GM18867 (cell line): Measurements from ENCODE around the gene ZNF326.
A peak's percentile ranks its signal among the peaks of the same experiment; 100 is the strongest.

Experiments
- ATAC-seq: cut with Tn5 transposase; IDR thresholded peaks from one replicate; pipeline ENCODE4 v1.9.1; 2021; ENCODE audit warnings: mild to moderate bottlenecking, moderate library complexity; ENCODE audit not compliant: unreplicated experiment

ZNF326 gene, protein sequence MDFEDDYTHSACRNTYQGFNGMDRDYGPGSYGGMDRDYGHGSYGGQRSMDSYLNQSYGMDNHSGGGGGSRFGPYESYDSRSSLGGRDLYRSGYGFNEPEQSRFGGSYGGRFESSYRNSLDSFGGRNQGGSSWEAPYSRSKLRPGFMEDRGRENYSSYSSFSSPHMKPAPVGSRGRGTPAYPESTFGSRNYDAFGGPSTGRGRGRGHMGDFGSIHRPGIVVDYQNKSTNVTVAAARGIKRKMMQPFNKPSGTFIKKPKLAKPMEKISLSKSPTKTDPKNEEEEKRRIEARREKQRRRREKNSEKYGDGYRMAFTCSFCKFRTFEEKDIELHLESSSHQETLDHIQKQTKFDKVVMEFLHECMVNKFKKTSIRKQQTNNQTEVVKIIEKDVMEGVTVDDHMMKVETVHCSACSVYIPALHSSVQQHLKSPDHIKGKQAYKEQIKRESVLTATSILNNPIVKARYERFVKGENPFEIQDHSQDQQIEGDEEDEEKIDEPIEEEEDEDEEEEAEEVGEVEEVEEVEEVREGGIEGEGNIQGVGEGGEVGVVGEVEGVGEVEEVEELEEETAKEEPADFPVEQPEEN

DNA sequence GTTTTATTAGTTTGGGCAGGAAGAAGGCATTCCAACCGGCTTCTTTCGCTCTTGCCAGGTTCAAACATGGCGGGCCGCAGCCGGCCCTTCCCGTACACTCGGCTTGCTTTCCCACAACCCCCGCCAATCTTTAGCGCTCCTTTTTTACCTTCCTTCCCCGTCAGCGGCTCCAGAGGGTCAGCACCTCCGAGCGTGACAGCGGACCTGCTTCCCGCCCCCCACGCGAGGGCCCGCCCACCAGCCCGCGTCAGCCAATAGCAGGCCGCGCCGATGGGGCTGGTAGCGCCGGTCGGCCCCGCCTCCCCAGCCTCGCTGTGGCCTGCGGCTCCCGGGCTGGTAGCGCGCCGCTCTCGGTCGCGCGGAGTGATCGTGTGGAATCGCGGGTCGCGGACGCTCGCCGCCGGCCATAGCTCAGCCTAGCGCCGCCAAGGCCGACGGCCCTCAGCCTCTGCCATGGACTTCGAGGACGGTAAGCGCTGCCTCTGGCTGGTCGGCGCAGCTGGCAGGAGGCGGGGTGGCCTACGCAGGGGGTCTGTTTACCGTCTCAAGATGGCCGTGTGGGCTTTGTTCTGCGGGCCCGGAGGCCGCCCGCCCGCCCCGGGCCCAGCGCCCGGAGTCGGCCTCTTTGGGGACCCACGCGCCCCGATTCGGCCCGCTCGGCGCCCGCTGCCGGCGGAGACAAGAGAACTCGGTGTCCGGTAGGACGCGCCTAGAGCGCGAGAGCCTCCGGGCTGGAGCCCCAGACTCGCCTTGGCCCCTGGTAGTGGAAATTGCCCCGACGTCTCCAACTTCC lies at the start of gene ZNF326:
Gene ZNF326 (plus strand): TSS at position 306 of the 793 bp plus-strand sequence. CDS start 148 bp downstream, at position 454.
- ATAC-seq = peak; percentile 96

DNA sequence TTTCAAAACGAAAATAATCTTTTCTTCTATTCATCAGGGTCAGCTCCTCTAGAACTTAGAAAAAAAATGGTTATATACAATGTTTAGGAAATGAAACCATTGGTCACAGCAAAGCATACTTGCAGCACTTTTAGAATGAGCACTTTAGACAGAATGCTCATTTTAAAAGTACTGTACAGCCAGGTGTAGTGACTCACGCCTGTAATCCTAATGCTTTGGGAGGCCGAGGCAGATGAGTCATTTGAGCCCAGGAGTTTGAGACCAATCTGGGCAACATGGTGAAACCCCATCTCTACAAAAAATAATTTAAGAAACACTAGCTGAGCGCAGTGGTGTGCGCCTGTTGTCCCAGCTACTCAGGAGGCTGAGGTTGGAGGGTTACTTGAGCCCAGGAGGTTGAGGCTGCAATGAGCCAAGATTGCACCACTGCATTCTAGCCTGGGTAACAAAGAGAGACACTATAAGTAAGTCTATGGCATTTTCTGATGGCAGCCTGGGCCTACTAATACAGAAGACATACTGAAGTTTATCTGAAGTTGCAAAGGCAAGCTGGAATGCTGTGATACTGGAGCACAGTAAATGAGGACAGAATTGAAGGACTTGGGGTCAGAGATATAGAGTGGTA lies 48.9 kb upstream of the ZNF326 start:
- peak; percentile 89 for ATAC-seq

DNA sequence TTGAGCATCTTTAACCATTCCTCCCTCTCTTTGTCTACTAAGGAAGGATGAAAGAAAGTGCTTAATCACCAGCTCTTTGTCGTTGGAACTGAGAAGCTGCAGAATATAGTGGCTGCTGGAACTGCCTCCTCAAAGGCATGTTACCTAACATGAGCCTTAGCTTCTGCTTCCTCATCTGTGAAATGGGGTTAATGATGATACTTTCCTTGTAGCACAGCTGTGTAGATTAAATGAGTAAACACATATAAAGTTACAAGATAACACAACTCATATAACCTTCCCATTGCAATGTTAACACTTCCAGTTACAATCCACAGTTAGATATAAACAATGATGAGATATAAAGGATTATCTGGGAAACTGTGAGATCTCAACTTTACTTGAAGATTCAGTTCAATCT lies 48.4 kb upstream of the ZNF326 start:
- no peak for ATAC-seq

DNA sequence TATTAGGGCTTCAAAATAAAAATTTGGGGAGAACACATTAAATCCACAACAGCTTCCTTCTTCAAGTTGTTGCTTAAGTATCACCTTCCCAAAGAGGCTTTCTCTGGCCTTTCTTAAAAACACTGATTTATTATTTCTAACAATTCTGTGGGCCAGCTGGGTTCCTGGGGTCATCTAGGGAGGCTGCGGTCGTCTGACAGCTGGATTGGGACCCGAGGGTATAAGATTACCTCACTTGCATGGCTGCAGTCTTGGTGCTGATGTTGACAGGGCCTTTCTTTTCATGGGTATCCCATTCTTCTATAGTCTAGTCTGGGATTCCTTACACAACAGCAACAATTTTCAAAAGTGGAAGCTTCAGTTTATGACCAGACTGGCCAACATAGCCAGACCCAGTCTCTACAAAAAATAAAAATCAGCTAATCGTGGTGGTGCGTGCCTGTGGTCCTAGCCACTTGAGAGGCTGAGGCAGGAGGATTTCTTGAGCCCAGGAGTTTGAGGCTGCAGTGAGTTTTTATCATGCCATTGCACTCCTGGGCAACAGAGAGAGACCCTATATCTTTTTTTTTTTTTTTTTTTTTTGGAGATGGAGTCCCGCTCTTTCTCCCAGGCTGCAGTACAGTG lies 46.1 kb upstream of the ZNF326 start:
- ATAC-seq = no peak

DNA sequence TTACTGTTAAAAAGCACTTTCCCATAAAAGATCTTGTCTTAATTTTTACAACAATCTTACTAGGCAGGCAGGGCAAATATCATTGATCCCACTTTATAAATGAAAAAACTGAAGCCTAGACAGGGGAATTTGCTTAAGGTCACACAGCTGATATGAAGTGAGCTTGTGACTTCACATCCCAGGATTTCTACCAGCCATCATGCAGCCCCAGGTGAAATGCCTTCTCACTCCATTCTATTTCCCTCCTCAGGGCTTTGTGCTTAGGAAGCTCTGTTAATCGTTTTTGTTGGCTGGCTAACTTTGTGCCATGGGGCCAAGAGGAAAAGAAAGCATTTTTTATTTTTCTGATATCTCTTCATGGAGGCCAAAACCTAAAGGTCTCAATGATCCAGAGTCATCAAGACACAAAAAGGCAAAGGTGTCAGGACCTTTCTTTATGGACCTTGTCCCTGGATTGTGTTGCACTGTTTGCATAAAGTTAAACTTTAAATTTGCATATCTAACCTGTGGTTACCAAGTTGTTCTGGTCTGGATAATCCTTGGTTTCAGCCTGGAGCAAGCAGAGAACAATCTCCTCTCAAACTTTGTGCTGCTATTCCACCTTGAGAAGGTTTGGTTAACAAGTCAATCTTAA lies 44.8 kb upstream of the ZNF326 start:
- ATAC-seq = no peak

DNA sequence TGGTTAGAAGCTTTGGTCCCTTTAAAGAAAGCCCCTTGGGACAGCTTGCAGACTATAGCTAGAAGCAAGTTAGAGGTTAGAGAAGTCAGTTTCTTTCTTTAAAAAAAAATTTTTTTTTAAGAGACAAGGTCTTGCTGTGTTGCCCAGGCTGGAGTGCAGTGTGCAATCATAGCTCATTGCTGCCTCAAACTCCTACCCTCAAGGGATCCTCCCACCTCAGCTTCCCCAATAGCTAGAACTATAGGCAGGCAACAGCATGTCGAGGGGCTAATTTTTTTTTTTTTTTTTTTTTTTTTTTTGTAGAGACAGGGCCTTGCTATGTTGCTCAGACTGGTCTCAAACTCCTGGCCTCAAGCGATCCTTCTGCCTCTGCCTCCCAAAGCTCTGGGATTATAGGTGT lies 44.2 kb upstream of the ZNF326 start:
- no peak for ATAC-seq

DNA sequence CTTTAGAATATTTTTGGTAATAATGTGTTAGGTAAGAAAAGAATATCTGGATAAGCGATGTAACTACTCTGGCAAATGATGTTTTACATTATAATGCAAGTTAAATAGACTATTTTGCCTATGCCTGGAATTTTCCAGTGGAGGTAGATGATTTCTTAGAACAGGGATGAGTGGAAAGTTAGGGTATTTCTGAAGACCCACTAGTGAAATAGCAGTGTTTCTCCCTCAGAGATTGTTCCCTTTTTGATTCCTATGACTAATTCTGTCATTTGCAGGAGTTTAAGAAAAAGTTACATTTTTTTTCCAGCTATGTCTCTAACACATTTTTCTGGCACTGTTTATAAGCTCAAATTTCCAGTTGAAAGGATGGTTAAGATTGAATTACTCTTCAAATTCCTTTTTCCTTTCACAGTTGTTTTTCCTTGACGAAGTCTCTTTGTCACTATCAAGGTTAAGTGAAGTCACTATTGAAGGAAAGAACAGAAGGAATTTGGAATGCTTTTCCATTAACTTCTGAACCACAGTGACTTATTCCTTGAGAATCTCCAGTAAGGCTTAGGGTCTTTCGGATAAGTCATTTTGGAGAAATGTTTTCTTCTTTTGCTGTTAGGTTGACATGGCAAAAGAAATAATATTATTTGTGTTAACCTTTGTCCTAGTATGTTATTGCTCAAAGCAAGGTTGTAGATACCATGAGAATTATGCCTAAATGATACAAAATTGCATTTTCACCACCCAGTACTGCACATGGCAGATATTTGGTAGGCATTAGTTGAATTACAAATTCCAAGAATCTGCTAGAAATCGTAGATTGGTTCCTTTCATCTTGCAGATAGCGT lies 42.9 kb upstream of the ZNF326 start:
- ATAC-seq = no peak

DNA sequence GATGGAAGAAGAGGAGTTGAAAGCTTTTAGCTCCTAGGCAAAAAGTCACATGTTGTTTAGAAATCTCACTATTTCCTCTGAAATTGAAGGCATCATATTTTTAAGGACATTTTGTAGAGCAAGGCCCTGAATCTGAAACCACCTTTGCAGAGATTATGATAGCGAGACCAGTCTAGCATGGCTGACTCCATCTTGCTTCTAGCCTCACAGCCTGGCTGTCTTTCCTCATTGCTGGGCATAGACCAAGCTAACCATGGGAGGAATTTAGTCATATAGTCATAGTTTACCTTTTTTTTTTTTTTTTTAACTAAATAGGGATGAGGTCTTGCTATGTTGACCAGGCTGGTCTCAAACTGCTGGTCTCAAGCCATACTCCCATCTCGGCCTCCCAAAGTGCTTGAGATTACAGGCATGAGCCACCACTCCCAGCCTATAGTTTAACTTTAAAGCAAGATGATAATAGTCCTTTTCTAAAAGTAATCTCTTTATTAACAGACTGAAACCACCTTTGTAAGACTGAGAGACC lies 42.2 kb upstream of the ZNF326 start:
- no peak for ATAC-seq

DNA sequence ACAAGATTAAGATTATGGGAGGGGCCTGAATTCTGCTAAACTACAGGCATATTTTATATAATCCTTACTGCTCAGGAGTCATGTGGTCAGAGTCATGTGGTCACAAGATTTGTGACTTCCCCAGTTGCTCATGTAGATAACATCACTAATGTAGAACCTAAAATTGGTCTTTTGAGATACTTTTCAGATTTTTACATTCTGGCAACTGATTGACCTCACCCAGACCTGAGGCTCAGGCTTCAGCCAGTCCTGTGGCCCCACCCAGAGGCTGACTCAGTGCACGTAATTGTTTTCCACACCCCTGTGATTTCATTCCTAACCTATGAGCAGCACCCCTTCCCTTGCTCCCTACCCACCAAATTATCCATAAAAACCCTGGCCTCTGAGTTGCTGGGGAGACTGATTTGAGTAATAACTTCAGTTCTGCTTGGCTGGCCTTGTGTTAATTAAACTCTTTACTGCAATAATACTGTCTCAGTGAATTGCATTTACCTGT lies 41.7 kb upstream of the ZNF326 start:
- no peak for ATAC-seq

DNA sequence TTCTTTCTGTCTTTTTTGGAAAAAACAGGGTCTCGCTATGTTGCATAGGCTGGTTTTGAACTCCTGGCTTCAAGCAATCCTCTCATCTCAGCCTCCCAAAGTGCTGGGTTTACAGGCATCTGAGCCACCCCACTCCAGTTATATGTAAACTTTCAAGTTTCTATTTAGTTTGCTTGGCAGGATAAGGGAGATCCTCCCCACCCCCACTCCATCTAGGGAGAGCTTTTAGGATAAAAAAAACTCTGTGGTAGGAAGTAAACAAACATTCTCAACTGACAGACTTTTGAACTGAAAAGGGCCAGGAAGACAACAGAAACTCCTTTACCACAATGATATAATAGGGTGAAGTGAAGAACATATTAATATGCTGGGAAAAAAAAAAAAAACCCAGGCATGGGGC lies 41.0 kb upstream of the ZNF326 start:
- no peak for ATAC-seq

DNA sequence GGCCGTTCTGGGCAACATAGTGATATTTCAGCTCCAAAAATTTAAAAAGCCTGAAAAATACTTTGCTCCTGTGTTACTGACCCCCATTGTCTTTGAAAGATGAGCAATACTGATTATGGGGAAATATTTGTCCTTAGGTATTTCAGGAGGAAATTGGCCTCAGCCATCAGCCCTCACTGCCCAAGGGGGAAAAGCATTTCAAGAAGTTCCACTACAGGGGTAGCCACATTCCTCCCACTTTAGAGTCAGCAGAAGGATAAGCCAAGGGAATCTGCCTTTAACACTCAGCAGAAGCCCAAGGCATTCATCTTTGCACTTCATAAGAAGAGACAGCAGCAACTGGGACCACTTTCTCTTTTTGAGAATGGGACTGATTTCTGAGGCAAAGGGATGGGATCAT lies 40.5 kb upstream of the ZNF326 start:
- ATAC-seq = no peak

DNA sequence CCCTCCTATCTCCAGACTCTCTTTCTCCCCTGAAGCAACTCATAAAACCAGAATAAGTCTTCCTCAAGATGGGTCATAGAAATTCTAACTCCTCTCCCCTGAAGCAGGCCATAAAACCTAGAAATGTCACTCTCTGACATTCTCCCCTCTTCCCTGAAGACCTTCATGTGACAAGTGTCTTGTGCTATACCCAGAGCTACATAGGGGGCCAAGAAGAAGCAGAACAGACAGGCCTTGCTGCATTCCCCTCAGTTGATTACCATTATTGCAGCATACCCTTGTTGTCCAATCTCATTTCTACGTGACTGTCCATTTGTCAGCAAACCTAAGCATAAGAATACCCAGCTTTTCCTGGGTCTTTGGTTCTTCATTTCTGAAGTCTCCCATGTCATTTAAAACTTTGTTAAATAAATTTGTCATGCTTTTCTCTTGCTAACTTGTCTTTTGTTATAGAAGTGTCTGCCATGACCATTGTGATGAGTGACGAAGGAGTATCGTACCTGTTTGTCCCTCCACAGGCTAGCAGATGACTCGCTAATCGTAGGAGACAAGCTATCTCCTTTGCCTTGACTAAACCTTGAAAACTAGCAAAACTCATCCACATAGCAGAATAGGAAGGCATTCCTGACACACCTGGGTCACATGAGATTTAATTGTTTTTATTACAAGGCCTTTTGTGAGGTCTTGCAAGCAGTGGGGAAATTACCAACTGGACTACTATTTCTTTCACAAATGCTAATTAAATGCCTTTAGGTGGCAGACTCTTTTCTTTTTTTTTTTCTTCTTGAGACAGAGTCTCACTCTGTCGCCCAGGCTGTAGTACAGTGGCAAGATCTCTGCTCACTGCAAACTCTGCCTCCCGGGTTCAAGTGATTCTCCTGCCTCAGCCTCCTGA lies 39.4 kb upstream of the ZNF326 start:
- no peak for ATAC-seq

DNA sequence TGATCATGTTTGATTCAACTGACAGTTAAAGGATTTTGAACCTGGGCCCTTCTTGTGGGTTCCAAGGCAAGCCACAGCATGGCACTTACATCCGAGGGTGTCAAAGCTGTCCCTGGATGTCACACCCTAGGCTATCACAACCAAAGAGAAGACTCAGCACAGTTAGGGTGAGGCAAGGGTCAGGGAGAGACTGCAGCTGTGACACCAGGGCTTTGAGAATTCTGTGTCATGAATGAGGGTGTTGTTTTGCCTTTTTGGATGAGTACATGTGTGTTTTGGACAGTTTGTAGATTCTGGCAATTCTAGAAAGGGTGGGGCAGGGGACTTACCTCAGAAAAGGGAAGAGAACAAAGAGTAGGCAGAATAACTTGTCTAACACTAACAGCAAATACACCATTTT lies 37.8 kb upstream of the ZNF326 start:
- no peak for ATAC-seq

DNA sequence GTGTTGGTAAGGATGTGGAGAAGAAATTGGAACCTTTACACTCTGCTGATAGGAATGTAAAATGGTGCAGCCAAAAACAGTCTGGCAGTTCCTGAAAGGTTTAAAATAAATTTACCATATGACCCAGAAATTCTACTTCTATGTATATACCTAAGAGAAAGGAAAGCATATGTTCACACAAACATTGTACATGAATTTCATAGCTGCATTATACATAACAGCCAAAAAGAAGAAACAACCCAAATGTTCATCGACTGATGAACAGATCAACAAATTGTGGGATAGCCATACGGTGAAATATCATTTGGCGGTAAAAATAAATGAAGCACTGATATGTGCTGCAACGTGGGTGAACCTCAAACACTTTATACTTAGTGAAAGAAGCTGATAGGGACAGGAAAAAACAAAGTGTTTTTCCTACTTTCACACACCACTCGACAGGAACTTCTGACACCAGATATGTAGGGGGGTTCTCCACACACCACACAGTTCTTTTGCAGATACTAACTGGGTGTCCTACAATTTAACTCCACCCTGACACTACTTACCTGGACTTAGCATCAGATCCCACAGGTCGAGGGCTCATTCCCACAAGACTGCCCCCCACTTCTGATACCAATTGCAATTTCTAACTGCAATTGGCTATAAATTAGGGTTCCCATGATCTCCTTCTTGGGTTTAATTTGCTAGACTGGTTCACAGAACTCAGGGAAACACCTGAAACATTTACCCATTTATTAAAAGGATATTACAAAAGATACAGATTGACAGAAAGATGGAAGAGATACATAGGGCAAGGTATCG lies 35.9 kb upstream of the ZNF326 start:
- no peak for ATAC-seq

DNA sequence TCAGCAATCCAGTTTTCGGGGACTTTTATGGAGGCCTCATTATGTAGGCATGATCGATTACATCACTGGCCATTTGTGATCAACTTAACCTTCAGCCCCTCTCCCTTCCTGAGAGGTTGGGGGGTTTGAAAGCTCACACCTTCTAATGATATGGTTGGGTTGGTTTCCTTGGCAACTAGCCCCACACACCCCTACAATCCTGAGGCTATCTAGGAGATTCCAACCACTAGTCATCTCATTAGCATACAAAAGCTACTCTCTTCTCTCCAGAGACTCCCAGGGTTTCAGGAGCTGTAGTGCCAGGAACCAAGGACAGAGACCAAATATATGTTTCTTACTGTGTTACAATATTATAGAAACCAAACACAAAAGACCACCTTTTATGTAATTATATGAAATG lies 35.2 kb upstream of the ZNF326 start:
- no peak for ATAC-seq

DNA sequence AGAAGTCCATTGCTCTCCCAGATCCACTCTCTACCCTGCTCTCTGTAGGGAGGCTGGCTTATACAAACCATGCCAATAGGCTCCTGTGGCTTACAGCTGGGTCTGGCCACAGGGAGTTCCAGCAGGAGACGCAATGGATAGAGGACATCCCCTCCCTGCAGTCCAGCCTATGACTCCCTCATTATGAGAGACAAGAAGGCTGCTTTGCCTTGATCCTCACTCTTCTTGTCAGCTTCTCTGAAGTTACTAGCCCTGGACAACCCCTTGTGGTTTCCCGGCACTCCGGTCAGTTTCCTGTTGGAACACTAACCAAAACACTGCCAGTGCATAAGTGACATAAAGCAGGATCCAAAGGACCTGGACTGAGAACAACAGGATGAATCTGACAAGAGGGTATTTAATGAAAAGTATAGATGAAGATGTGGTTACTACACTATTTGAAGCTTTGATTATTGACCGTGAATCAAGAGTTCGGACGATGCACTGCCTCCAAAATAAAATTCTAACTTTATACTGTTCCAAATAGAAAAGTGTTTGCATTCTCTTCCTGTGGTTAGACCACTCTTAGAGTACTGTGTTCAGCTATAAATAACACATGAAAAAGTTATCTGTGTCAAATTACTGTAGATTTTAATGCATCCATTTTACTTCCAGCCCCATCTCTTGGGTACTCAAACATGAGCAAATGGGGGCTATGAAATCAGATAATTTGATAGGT lies 32.7 kb upstream of the ZNF326 start:
- no peak for ATAC-seq

DNA sequence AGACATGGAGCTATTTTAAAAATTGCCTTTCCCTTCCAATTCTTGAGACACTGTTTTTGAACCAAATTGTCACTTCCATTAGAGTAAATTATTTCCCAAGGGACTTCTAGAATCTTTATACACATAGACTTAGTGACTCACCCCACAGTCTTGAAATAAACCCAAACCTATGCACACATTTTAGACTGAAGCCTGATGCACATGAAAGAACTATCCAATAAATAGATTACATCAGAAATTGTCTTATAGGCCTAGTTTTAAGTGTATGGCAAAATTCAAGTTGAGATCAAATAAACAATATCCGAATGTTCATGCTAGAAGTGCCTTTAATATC lies 32.2 kb upstream of the ZNF326 start:
- no peak for ATAC-seq
